DMS79 (cell line): ENCODE results near the gene FIGLA.
"Not testable (repeated sequence)": the region's sequence is repeated elsewhere in the genome, so short reads cannot be mapped to it uniquely, and the experiment has no call there.

ENCODE experiments used
- DNase-seq: peaks from one replicate; lab custom pipeline; 2025; lab: John Stamatoyannopoulos, UW

The FIGLA gene

DNA sequence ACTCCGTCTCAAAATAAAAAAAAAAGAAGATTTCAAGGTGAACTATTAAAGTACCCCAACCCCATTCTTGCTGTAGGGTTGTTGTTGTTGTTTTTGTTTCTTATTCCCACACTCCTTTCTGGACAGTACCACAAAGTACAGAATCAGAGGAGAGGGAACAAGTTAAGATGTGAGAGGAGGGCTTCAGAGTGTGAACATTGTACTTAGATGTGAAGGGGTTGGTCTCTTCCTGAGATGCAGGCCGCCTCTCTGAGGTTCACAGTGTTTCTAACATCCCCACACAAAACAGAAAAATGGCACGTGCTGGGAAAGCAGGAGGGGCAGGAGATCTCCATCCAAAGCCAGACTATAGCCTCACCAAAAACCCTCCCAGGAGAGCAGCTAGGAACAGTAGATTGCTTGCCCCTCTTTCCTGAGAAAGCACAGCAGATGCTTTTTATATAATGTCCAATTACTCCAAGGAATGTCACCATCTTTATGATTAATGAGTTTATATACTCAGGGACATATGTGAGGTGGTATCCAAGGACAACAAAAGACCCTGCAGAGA is 45.1 kb downstream of the FIGLA start:
- DNase-seq: no peak

DNA sequence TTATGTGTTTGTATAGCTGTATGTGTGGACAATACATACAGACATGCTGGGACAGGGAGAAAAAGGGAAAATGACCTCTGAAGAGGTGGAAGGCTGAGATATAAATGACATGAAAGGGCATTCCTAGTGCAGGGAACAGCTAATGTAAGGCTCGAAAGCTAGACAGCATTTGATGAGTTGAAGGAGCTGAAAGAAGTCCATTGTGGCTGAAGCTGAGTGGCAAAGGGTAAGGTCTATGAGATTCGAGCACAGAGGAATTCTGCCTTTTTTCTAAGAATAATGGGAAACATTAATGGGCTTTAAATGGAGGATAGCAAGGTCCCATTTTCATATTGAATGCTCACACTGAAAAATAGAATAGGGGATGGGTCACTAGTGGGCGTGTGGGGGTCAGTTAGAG is 46.0 kb downstream of the FIGLA start:
- DNase-seq: no peak

DNA sequence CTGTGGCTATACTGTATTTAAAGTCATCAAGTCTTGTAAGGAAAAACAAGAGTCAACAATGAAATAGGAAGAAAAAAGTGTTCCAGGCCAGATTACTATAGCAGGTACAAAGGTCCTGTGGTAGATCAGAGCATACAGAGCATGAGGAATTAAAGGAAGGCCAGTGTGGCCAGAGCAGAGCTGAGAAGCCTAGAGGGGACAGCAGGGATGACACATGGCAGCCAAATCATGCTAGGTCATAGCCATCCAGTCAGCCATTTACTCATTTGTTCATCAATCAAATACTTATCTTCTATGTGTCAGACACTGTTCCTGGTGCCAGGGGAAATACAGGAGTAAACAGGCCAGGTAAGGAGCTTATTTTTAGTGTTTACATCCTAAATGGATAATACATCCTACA is 46.8 kb downstream of the FIGLA start:
- DNase-seq: no peak

DNA sequence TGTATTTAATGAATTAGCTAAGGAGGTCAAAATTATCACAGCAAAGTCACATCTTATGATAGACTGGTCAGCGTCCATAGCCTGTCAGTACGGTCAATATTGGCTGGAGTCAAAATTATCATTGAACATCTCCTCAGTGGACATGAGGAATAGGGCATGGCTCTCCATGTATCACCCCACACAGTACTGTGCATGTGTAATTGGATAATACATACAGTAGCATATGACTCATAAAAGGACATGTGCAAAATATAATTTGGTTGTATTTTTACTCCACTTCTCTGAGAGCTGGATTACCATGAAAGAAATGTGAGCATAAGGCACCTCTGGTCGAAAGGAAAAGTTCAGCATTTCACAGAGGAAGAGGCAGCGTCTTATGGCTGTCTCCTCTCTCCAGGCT is 47.4 kb downstream of the FIGLA start:
- DNase-seq: no peak

- DNase-seq: not testable (repeated sequence)
Observed at GRCh38 chr2:70739492-70739891, 51.0 kb downstream of the FIGLA start.

GRCh38 chr2:70738159-70738558 is 52.3 kb downstream of the FIGLA start:
- no peak for DNase-seq

DNA sequence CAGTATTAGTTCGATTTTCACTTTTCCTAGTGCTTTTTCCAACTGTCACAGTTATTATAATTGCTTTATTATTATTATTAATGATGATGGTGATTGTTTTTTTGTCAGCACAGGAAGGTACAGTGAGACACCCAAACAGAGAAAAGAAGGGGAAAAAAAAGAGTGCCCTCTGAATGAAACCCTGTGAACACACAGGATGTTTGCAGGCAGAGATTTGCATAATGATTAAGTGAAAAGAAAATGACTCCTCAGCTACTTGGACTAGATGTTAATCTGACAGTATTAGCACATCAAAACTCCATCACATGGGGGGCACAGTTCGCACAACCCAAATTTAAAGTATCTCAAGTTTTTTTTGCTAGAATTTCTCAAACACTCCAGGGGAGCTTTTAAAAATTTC is 55.4 kb downstream of the FIGLA start:
- DNase-seq: no peak

GRCh38 chr2:70733646-70734180 is 56.7 kb downstream of the FIGLA start:
- DNase-seq: no peak

- DNase-seq: no peak
Observed at GRCh38 chr2:70732766-70733645, 57.4 kb downstream of the FIGLA start.

DNA sequence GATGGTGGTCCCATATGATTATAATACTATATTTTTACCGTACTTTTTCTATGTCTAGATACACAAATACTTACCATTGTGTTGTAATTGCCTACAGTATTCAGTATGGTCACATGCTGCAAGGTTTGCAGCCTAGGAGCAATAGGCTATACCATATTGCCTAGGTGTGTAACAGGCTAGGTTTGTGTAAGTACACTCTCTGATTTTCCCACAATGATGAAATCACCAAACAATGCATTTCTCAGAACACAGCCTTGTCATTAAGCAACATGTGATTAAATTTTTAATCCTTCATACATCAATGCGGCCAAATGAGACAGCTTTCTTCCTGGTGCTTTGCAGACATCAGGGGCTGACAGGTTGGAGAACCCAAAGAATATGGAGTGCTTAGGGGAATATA is 59.7 kb downstream of the FIGLA start:
- no peak for DNase-seq

DNA sequence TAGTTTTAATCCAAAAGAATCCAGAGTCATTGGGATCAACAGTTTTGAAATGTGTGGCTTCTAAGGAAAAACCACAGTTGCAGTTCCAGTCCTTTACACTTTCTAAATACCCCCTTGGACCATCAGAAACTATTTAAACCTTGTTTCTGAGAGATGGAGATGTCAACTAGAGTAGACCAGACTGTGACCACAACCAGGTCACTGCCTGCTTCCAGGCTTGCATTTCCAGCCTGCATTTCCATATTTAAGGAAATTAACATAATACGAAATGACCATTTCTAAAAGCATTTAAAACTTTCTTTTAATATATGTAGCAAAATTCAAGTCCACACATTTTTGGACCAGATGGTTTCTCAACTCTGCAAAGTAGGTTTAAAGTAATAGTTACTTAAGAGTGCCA is 60.8 kb downstream of the FIGLA start:
- DNase-seq: no peak

DNA sequence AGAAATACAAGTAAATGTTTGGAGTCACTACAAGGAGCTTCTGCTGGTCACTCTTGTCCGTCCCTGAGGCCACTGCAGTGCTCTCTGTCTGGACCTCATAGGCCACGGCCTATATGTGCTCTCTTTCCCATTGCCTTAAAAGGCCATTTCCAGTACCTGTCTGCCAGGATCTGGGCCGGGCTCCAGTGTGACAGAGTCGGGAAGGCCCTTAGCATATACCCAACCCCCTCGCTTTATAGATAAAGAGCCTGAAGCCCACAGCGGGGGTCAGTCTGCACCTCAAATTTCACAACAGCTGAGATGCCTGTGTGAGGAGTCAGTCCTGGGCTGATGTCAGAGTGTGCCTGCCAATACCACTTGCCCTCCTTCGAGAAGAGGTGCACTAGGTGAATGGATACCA is 62.3 kb downstream of the FIGLA start:
- no peak for DNase-seq
